Psoas muscle (tissue), 8 donors: Measurements from ENCODE around the gene SMURF1. TPM values are rescaled to one million over a fixed set of nuclear protein-coding genes. Genes with fewer than 3 reads are reported as not detected.

Source experiments
- ATAC-seq, 4 donors: fragments of 200-7000 bp; cut with Tn5 transposase; one replicate each; pipeline ENCODE4 v1.9.1; 2020; ENCODE audit warnings: moderate library complexity in 3 of 4, mild to moderate bottlenecking in 2 of 4
- DNase-seq, 2 donors: peaks; one replicate each; pipeline ENCODE4 v3.0.0-alpha.2; 2020
- H3K27ac ChIP-seq: fragments of 200-600 bp; one replicate; pipeline ENCODE4 v1.8.0; 2022
- H3K27me3 ChIP-seq, 3 donors: fragments of 200-600 bp in 1 of 3; one replicate each; pipeline versions ENCODE4 v1.6.1 to v1.8.0; 2013 to 2022; ENCODE audit warnings: low read length in 2 of 3, mild to moderate bottlenecking in 2 of 3, moderate library complexity in 1 of 3; ENCODE audit not compliant: insufficient read depth in 3 of 3
- H3K36me3 ChIP-seq, 2 donors: fragments of 200-600 bp in 1 of 2; one replicate each; pipeline versions ENCODE4 v1.6.1 to v1.8.0; 2013 to 2022; ENCODE audit warnings: low read depth in 1 of 2, mild to moderate bottlenecking in 1 of 2, moderate library complexity in 1 of 2; ENCODE audit not compliant: insufficient read depth in 1 of 2
- H3K4me1 ChIP-seq: fragments of 200-600 bp; one replicate; pipeline ENCODE4 v1.8.0; 2022
- H3K4me3 ChIP-seq: fragments of 200-600 bp; one replicate; pipeline ENCODE4 v1.8.0; 2022; ENCODE audit warnings: mild to moderate bottlenecking
- H3K9me3 ChIP-seq: fragments of 200-600 bp; one replicate; pipeline ENCODE4 v1.8.0; 2022
- WGBS, 3 donors: extraction: QIAGEN DNeasy Blood & Tissue Kit; methylation state at CpG; one replicate each; pipeline versions ENCODE4 v1.1.6 to v1.1.7; 2013; 5-methylcytosine and 5-hydroxymethylcytosine counted together
- intact Hi-C, 2 donors: fragments of 100-400 bp; cut with DNase I; formaldehyde crosslinking; loops; one replicate each; pipeline versions ENCODE4 v1.11.0 to v1.14.2; 2022
- polyA plus RNA-seq, 3 donors: library from polyadenylated mRNA; stranded (reverse); fragments of 200-250 nt; gene quantifications; one replicate each; pipeline ENCODE4 v1.2.3, GENCODE V29; 2013
- total RNA-seq, 4 donors: library from RNA; stranded (reverse); fragmentation: NEBNext Ultra II Directional in 2 of 4; extraction: Animal tissue kit (Norgen Biotek cat#: 25700) in 2 of 4; gene quantifications; one replicate each; pipeline versions ENCODE4 v1.2.1 to v1.2.4, GENCODE V29; 2021 to 2023
- TF ChIP-seq, protein P1 (sequence below): fragments of 200-600 bp; IDR thresholded peaks from one replicate; pipeline ENCODE4 v1.8.0; 2022; ENCODE audit warnings: antibody characterized with exemption
- donor health status: healthy with polysubstance abuse.
- donor health status: DM: no; HTN: no; CAD: no; lungs with moderate emphysema.
- donor health status: Bipolar disorder and iron deficiency.
- donor health status: healthy.
- donor health status: DM: yes; HTN: yes; CAD: no.
- donor health status: DM: no; HTN: no; CAD: no.
- donor health status: DM: no; HTN: no; CAD: no.
- donor health status: DM: yes; HTN: yes; CAD: no.

The SMURF1 gene
- total and polyA plus RNA-seq, 7 donors = 5.8 to 16.9 (median 10.2) TPM

DNA sequence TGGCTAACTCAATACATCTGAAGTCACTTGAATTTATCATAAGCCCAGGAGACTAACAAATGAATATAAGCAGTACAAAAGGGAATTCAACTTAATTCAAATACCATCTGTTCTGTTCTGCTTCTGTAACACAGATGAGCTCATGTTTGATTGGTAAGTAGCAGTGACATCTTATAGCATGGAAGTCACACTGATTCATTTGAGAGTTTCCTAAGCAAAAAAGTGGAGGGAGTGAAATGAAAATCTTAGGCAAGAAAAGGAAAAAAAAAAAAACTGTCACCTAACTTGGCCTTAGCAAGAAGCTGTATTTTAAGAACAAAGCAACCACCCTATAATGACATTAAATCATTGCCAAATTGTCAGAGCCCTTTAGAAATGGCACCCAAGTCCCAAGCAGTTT is 49.5 kb downstream of the SMURF1 start:
- intact Hi-C loops = no loop called here
- ATAC-seq = no peak
- no peak for DNase-seq
- no peak overlapping the region for H3K27ac ChIP-seq
- peaks cover 12% of the 10 kb centered on the region for H3K4me1 ChIP-seq
- TF ChIP-seq, protein P1, sequence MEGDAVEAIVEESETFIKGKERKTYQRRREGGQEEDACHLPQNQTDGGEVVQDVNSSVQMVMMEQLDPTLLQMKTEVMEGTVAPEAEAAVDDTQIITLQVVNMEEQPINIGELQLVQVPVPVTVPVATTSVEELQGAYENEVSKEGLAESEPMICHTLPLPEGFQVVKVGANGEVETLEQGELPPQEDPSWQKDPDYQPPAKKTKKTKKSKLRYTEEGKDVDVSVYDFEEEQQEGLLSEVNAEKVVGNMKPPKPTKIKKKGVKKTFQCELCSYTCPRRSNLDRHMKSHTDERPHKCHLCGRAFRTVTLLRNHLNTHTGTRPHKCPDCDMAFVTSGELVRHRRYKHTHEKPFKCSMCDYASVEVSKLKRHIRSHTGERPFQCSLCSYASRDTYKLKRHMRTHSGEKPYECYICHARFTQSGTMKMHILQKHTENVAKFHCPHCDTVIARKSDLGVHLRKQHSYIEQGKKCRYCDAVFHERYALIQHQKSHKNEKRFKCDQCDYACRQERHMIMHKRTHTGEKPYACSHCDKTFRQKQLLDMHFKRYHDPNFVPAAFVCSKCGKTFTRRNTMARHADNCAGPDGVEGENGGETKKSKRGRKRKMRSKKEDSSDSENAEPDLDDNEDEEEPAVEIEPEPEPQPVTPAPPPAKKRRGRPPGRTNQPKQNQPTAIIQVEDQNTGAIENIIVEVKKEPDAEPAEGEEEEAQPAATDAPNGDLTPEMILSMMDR = no peak
- no peaks in the 10 kb centered on the region for H3K27me3 ChIP-seq
- H3K36me3 ChIP-seq = no peaks in the 10 kb centered on the region
- peaks cover 8% of the 10 kb centered on the region for H3K9me3 ChIP-seq
- no peak overlapping the region for H3K4me3 ChIP-seq

DNA sequence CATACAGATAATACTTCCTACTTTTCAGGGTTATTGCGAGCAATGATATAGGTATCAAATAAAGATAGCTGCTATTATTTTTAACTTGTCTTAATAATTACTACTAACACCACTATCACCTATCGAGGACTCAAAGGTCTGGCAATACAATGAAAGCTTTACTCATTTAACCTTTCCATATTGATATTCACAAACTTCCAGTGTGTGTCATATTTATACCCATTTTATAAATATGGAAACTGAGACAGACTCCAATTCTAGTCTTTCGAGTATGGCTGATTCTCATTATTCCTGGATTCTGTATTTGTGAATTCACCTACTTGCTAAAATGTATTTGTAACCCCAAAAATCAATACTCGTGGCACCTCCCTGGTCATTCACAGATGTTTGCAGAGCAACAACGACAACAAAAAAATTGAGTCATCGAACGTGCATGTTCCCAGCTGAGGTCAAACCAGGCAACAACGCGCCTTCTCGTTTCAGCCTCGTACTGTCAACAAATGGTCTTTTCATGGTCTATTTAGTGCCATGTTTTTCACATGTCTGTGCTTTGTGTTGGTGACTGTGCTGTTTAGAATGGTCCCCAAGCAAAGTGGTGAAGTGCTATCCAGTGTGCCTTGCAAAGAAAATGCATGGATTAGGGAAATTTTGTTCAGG is 51.7 kb downstream of the SMURF1 start:
- Histone ChIP-seq H3K27ac (no peak overlapping the region), H3K9me3 (no peaks in the 10 kb centered on the region), H3K4me1 (peaks cover 12% of the 10 kb centered on the region), H3K27me3 (no peaks in the 10 kb centered on the region), H3K36me3 (no peaks in the 10 kb centered on the region), H3K4me3 (no peak overlapping the region)
- 60 to 69% (median 63%) methylated on average over 11 of the region's 11 CpGs for WGBS, 3 donors
- intact Hi-C loops = no loop called here
- ATAC-seq = no peak
- TF ChIP-seq, protein P1 = no peak
- DNase-seq = no peak

DNA sequence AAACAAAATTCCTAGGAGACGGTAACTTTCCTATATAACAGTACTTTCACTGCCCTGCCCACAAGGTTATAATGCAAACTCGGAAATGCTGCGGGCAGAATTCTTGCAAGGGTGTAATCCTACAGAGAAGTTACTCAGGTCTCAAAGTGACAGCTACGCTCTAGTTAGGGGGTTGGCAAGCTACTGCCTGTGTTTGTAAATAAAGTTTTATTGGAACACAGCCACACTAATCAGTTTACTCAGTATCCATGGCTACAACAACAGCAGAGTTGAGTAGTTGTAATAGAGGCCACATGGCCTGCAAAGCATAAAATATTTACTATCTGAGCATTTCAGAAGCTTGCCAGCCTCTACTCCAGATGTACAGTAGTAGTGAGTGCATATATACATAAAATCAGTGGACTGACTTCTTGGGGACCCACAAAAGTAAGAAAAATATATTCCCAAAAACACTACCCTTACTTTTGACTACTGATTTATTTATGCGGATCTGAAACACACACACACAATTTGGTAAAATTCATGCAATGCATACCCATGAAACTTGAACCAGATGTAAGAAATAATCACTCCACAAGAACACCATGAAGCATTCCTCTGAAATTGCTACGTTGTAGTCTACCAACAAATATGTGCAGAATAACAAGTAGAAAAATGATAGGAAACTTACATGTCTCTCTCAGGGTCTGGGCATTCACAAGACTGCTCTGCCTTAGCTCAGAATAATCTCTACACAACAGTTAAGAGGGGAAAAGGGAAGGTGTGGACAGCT is 53.0 kb downstream of the SMURF1 start:
- no peaks in the 10 kb centered on the region for H3K9me3 ChIP-seq
- no peak overlapping the region for H3K4me3 ChIP-seq
- peaks cover 3% of the 10 kb centered on the region for H3K4me1 ChIP-seq
- H3K27me3 ChIP-seq = no peaks in the 10 kb centered on the region
- intact Hi-C loops = no loop called here
- H3K27ac ChIP-seq = no peak overlapping the region
- no peak for ATAC-seq
- WGBS, 3 donors = 77 to 82% (median 80%) methylated on average over 6 of the region's 6 CpGs
- no peaks in the 10 kb centered on the region for H3K36me3 ChIP-seq
- TF ChIP-seq, protein P1 = no peak
- DNase-seq = no peak

DNA sequence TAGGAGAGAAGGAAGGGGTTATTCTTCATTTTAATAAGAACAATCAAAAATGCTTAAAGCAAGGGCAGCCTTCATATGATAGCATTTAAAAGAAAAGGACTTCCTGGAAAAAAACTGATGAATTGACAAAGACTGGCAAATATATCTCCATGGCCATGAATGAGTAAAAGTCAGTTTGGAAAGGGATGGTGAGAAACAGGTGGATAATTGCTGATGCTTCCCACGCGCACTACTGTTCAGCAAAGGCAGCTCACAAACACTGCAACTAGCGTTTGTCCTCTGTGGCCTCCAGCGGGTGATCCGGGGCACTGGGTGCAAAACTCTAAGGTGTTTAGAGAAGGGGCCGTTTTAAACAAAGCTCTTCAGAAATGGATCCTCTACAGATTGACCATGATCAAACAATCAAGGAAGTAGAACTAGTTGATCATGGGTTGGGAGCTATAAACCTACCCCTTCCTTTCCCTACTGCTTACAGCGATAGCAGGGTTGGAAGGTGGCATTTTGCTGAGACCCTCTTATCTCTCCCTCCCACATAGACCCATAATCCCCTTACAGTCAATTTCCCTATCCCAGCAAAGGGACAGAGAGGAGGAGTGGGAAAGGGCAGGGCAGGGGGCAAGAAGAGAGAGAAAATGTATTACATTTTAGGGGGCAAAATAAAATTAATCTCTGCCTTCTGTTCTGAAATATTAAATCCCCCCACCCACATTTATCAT is 53.8 kb downstream of the SMURF1 start:
- TF ChIP-seq, protein P1 = no peak
- intact Hi-C loops = no loop called here

More for the DNA sequence above, 53.8 kb downstream of the SMURF1 start:
- H3K9me3 ChIP-seq = no peaks in the 10 kb centered on the region
- no peak overlapping the region for H3K4me3 ChIP-seq
- H3K27me3 ChIP-seq = no peaks in the 10 kb centered on the region
- 74 to 91% (median 82%) methylated on average over 7 of the region's 7 CpGs for WGBS, 3 donors
- DNase-seq (no peak), ATAC-seq (no peak)
- no peaks in the 10 kb centered on the region for H3K36me3 ChIP-seq
- H3K27ac ChIP-seq = no peak overlapping the region
- no peaks in the 10 kb centered on the region for H3K4me1 ChIP-seq
